ENCODE data around the gene SRGAP3.

SRGAP3 gene

GRCh38 chr3:8954938-8955763 is 294.3 kb downstream of the SRGAP3 start:
- peak; percentile 97 for DNase-seq

GRCh38 chr3:8953313-8953712 is 296.1 kb downstream of the SRGAP3 start:
- no peak for DNase-seq

GRCh38 chr3:8952130-8952529 is 297.3 kb downstream of the SRGAP3 start:
- DNase-seq, result no peak

- DNase-seq, result no peak
Observed at GRCh38 chr3:8945890-8946600, 303.4 kb downstream of the SRGAP3 start.

- DNase-seq, result no peak
Observed at GRCh38 chr3:8942746-8943488, 306.5 kb downstream of the SRGAP3 start.

- DNase-seq, result no peak
Observed at GRCh38 chr3:8942115-8942514, 307.3 kb downstream of the SRGAP3 start.

- peak; percentile 19 for DNase-seq
Observed at GRCh38 chr3:8938021-8938420, 311.4 kb downstream of the SRGAP3 start.

- peak; percentile 86 for DNase-seq
Observed at GRCh38 chr3:8937064-8938020, 312.1 kb downstream of the SRGAP3 start.

GRCh38 chr3:8932507-8932906 is 316.9 kb downstream of the SRGAP3 start:
- no peak for DNase-seq

GRCh38 chr3:8931342-8931741 is 318.1 kb downstream of the SRGAP3 start:
- no peak for DNase-seq

Measured in NCI-H226 (cell line).